Vagina (tissue), 2 donors: ENCODE measurements around the gene C20orf144. TPM values are rescaled to one million over a fixed set of nuclear protein-coding genes. Genes with fewer than 3 reads are reported as not detected.
A peak's percentile ranks its signal among the peaks of the same experiment; 100 is the strongest.

Experiments
- DNase-seq, 2 donors: peaks; one replicate each; pipeline ENCODE4 v3.0.0-alpha.2; 2017; ENCODE audit errors: extremely low spot score in 2 of 2
- H3K27ac ChIP-seq: fragments of 200-600 bp; sonication (generic); one replicate; pipeline ENCODE4 v1.5.1; 2019
- H3K27me3 ChIP-seq: fragments of 200-600 bp; sonication (generic); one replicate; pipeline ENCODE4 v1.5.1; 2019
- H3K36me3 ChIP-seq, 2 donors: fragments of 200-600 bp; sonication (generic); one replicate each; pipeline ENCODE4 v1.5.1; 2017 to 2019
- H3K4me1 ChIP-seq: fragments of 200-600 bp; sonication (generic); one replicate; pipeline ENCODE4 v1.5.1; 2019
- H3K4me3 ChIP-seq, 2 donors: fragments of 200-600 bp; sonication (generic); 1 replicate in 1 of 2; 2 replicates in 1 of 2; pipeline ENCODE4 v1.5.1; 2016 to 2019
- H3K9me3 ChIP-seq: fragments of 200-600 bp; sonication (generic); one replicate; pipeline ENCODE4 v1.5.1; 2019
- POLR2A ChIP-seq, 2 donors: fragments of 450-650 bp; IDR thresholded peaks; one replicate each; pipeline ENCODE4 v1.6.1; 2017; ENCODE audit warnings: antibody characterized with exemption in 2 of 2, mild to moderate bottlenecking in 2 of 2, moderate library complexity in 2 of 2
- POLR2AphosphoS5 ChIP-seq, 2 donors: sonication (generic); formaldehyde crosslinking; IDR thresholded peaks; one replicate each; pipeline ENCODE4 v1.9.0; 2017; ENCODE audit warnings: antibody characterized with exemption in 2 of 2, mild to moderate bottlenecking in 2 of 2, low read depth in 1 of 2; ENCODE audit not compliant: insufficient read depth in 1 of 2
- intact Hi-C: fragments of 100-400 bp; cut with DNase I; formaldehyde crosslinking; loops from one replicate; pipeline ENCODE4 v1.15.1; 2023
- total RNA-seq: library from RNA; depleted of rRNA; stranded (reverse); fragments of >200 nt; gene quantifications from one replicate; pipeline ENCODE4 v1.2.3, GENCODE V29; 2016
- TF ChIP-seq, protein P1 (sequence below), 3 experiments: fragments of 450-650 bp in 2 of 3; fragments of 200-600 bp in 1 of 3; sonication (generic) in 1 of 3; IDR thresholded peaks; one replicate each; pipeline ENCODE4 v1.5.1; 2017 to 2019; ENCODE audit warnings: antibody characterized with exemption in 3 of 3, mild to moderate bottlenecking in 2 of 3, moderate library complexity in 2 of 3

Gene C20orf144
- total RNA-seq, 1 donor from 2014 or later = not detected

DNA sequence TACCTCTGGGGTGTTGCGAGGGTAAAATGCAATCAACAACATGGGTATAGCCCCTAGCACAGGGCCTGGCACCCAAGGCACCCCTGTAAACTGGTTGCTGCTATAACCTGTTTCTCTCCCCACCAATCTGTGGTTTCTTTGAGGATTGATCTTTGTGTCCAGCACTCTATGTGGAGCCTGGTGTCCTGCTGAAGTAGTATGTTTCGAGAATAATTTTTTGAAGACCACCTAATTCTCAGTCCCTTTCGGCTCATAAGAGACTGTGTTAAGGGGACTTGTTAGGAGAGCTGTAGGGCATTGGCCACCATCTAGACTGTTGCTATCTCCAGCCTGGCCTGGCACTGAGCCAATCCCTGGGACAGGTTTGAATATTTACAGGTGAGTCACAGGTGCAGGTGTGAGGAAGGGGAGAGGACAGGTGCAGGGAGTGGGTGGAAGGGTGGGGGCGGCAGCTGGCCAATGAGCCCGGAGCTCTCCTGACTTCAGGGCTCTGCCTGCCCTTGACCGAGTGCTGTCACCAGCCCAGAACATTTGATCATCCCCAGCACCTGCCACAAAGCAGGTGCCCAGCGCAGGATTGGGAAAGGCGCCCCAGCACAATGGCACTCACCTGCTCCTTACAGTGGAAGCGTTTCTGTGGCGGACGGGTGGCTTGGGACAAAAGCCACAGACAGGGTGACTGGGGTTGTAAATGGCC lies 8.1 kb upstream of the C20orf144 start:
- peaks cover 0 to 8% of the 10 kb centered on the region in 2 donors for H3K36me3 ChIP-seq
- TF ChIP-seq, protein P1, sequence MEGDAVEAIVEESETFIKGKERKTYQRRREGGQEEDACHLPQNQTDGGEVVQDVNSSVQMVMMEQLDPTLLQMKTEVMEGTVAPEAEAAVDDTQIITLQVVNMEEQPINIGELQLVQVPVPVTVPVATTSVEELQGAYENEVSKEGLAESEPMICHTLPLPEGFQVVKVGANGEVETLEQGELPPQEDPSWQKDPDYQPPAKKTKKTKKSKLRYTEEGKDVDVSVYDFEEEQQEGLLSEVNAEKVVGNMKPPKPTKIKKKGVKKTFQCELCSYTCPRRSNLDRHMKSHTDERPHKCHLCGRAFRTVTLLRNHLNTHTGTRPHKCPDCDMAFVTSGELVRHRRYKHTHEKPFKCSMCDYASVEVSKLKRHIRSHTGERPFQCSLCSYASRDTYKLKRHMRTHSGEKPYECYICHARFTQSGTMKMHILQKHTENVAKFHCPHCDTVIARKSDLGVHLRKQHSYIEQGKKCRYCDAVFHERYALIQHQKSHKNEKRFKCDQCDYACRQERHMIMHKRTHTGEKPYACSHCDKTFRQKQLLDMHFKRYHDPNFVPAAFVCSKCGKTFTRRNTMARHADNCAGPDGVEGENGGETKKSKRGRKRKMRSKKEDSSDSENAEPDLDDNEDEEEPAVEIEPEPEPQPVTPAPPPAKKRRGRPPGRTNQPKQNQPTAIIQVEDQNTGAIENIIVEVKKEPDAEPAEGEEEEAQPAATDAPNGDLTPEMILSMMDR (IDR thresholded peaks at IDR 0.05) = no peak
- TF ChIP-seq POLR2A (IDR thresholded peaks at IDR 0.05) (no peak), POLR2AphosphoS5 (IDR thresholded peaks at IDR 0.05; ENCODE audit: insufficient read depth in 1 of 2, low read depth in 1 of 2) (no peak)
- peaks cover 32% of the 10 kb centered on the region for H3K4me1 ChIP-seq
- H3K4me3 ChIP-seq = peak overlapping the region in 1 of 2 donors; percentile 19
- no peak overlapping the region for H3K27ac ChIP-seq
- intact Hi-C loops = loop anchor here (10.0 kb wide), 1 partner anchor 179 kb away; no protein-coding TSS in a partner anchor
- DNase-seq = no peak
- H3K27me3 ChIP-seq = no peaks in the 10 kb centered on the region
- H3K9me3 ChIP-seq = no peaks in the 10 kb centered on the region

DNA sequence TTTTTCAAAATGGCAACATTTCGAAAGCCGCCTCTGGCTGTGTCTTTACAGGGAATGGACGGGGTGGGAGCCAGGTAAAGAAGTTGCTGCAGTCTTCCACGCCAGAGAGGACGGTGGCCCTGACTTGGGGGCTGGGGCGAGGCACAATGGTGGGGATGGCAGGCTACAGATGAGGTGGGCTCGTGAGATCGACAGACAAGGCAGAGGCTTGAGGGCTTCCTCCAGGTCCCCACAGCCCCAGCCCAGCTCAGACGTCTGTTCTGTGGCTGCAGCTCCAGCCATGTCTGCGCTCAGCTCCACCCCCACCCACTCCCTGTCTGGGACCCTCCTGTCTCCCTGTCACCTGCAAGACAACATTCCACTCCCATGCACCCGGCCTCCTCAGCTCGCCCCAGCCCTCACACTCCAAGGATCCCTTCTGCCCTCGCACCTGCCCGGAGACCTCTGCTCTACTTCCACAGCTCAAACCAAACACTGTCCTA lies 7.4 kb upstream of the C20orf144 start:
- intact Hi-C loops = loop anchor here (10.0 kb wide), 1 partner anchor 180 kb away; no protein-coding TSS in a partner anchor
- DNase-seq = no peak
- peaks cover 25% of the 10 kb centered on the region for H3K4me1 ChIP-seq
- no peaks in the 10 kb centered on the region for H3K9me3 ChIP-seq
- peaks cover 0 to 15% of the 10 kb centered on the region in 2 donors for H3K36me3 ChIP-seq
- no peak for TF ChIP-seq POLR2AphosphoS5 (IDR thresholded peaks at IDR 0.05; ENCODE audit: insufficient read depth in 1 of 2, low read depth in 1 of 2)
- no peak overlapping the region for H3K27ac ChIP-seq
- H3K4me3 ChIP-seq = no peak overlapping the region
- H3K27me3 ChIP-seq = no peaks in the 10 kb centered on the region

DNA sequence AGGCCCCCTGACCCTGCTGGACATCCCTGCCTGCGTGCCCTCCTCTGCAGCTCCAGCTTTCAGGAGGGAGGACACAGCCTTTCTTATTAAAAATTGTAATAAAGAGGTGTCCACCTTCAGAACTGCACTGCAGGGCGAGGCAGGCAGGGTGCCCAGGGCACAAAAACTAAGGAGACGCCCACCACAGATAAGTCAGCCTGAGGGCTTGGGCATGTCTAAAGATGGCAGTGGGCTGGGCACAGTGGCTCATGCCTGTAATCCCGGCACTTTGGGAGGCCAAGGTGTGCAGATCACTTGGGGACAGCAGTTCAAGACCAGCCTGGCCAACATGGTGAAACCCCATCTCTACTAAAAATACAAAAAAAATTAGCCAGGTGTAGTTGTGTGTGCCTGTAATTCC lies 7.0 kb upstream of the C20orf144 start:
- intact Hi-C loops = loop anchor here (10.0 kb wide), 1 partner anchor 180 kb away; no protein-coding TSS in a partner anchor
- peaks cover 25% of the 10 kb centered on the region for H3K4me1 ChIP-seq
- H3K27me3 ChIP-seq = no peaks in the 10 kb centered on the region
- H3K4me3 ChIP-seq = no peak overlapping the region
- TF ChIP-seq POLR2A (IDR thresholded peaks at IDR 0.05) = no peak
- TF ChIP-seq, protein P1 (IDR thresholded peaks at IDR 0.05) = no peak
- TF ChIP-seq POLR2AphosphoS5 (IDR thresholded peaks at IDR 0.05; ENCODE audit: insufficient read depth in 1 of 2, low read depth in 1 of 2) = no peak
- H3K36me3 ChIP-seq = peaks cover 0 to 18% of the 10 kb centered on the region in 2 donors
- H3K9me3 ChIP-seq = no peaks in the 10 kb centered on the region
- no peak overlapping the region for H3K27ac ChIP-seq
- no peak for DNase-seq

DNA sequence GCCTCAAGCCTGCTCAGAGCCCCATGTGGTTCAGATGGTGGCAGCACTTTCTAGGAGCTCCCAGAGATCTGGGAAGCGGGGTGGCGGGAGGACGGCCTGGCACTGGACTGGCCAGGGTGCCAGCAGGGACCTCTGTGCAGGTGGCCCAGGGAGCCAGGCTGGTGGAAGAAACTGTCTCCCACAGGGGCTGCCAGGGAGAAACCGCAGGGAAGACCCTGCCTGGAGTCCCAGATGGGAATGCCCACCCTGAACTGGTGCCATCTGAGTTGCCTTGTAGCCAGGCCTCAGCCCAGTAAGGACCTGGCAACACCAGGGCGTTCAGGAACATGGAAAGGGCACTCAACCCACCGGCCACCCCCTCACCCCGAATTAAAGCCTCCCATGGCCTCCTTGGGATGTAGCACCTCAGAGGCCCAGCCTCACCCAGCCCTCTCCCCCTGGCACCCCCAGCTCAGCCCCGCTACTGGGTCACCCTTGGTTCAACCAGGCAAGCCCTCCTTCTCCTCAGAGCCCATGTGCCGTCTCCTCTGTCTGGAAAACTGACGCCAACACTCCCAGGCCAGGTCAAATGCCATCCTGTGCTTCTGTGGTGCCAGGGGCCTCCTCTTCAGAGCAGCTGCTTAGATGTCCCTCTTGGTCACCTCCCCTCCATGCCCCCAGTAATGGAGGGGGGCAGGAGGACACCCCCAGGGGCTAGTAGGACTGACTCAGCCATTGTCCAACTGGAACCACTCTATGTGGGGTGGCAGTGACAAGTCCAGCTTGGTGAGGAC lies 5.9 kb upstream of the C20orf144 start:
- peaks cover 24% of the 10 kb centered on the region for H3K4me1 ChIP-seq
- no peak overlapping the region for H3K27ac ChIP-seq
- intact Hi-C loops = loop anchor here (10.0 kb wide), 1 partner anchor 181 kb away; no protein-coding TSS in a partner anchor
- H3K9me3 ChIP-seq = no peaks in the 10 kb centered on the region
- H3K36me3 ChIP-seq = peaks cover 0 to 18% of the 10 kb centered on the region in 2 donors
- TF ChIP-seq, protein P1 (IDR thresholded peaks at IDR 0.05) = no peak
- TF ChIP-seq POLR2AphosphoS5 (IDR thresholded peaks at IDR 0.05; ENCODE audit: insufficient read depth in 1 of 2, low read depth in 1 of 2) (no peak), POLR2A (IDR thresholded peaks at IDR 0.05) (no peak)
- no peak for DNase-seq
- H3K27me3 ChIP-seq = no peaks in the 10 kb centered on the region
- no peak overlapping the region for H3K4me3 ChIP-seq
